ENCODE data around the gene CALR.
"Not testable (repeated sequence)": the region's sequence is repeated elsewhere in the genome, so short reads cannot be mapped to it uniquely, and the experiment has no call there.

Gene CALR

DNA sequence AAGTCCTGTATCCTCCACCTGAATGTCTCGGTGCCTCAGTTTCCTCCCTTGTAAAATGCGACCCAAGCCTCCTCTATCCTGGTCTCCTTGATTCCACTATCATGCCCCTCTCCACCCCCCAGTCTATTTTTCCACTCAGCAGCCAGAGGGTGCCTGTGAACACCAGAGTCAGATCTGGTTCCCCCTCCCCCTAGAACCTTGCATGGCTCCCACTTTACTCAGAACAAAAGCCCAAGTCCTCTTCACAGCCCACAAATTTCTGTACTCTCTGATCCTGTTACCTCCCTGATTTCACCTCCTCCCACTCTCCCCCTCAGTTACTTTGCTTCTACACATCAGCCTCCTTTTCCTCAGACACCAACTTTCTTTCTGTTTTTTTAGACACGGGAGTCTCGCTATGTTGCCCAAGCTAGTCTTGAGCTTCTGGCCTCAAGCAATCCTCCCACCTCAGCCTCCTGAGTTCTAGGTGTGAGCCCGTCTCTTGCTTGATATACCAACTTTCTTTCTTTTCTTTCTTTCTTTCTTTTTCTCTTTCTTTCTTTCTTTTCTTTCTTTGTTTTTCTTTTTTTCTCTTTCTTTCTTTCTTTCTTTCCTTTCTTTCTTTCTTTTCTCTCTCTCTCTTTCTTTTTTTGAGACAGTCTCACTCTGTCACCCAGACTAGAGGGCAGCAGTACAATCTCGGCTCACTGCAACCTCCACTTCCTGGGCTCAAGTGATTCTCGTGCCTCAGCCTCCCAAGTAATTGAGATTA lies 31.8 kb downstream of the CALR start:
- peak in 1 of 10 donors; percentile 25 for DNase-seq
- intact Hi-C loops (cut with DNase I) = no loop called here

DNA sequence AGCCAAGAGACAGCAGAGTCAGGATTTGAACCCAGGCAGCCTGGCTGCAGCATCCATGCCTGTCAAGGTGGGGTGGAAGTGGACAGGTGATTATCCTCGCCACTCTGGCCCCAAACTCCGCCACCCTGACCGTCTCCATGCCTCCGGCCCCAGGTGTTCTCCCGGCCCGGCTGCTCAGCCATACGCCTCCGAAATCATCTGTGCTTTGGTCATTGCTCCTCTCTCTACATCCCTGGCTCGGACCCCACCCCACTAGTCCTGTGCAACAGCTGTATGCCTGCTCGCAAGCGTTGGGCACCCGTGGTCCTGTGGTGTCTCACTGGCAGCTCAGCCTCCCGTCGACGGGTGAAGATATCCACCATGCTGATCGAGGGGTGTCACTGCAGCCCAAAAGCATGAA lies 34.8 kb downstream of the CALR start:
- intact Hi-C loops (cut with DNase I) = no loop called here
- no peak for DNase-seq

DNA sequence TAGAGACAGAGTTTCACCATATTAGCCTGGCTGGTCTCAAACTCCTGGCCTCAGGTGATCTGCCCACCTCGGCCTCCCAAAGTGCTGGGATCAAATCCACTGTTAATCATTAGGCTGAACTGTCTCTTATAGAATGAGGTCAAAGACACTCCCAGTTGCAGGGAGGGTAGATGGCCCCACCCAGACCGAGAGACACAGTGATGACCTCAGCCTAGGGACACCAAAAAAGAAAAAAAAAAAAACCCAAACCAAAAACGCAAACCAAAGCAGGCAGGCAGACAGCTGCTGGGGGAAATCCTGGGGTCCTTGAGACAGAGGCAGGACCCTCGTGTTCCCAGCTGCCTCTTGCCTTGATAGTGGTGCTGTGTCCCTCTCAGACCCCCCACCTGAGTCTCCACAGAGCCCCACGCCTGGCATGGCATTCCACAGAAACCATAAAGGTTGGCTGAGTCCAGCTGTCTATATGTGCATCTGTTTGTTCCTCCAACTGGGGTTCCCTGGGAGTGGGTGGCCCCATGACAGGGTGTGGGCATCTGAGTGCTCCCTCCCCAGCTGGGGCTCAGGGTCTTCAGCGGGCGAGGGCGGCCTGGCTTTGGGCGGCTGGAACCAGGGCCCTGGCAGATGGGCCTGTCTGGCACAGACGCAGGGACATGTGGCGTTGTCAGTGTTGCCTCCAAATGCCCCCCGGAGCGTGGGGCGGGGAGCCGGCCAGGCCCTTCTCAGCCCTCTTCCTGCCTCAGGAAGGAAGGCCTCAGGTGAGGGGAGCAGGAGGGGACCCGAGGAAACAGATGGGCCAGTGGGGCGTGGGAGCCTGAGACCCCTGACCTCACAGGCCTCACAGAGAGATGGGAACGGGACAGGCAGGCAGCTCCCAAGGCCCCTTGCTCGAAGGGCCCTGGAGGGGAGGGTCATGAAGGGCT lies 36.2 kb downstream of the CALR start:
- DNase-seq = peak in 1 of 10 donors; percentile 66
- intact Hi-C loops (cut with DNase I) = no loop called here

DNA sequence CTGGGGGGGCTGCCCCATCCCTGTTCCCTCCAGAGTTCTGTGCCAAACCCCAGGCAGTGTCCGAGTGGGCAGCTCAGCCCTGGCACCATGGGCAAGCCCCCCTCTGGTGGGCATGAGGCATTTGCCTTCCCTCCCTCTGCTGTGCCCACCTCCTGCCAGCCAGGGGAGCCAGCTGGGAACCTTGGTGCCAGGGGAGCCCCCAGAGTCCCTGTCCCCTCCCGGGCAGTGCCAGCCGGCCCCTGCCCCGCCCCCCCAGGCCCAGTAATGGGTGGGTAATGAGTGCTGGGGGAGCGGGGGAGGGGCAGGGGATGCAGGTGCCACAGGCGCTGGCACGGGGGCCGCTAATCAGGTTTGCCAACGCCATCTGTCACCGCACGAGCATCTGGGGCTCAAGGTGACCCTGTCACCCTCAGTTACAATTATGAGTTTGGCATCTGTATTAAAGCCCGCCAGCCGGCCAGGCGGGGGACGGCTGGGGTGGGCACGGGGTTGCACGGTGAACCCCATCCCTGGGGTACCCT lies 36.9 kb downstream of the CALR start:
- DNase-seq = peak in 1 of 10 donors; percentile 49
- intact Hi-C loops (cut with DNase I) = no loop called here

DNA sequence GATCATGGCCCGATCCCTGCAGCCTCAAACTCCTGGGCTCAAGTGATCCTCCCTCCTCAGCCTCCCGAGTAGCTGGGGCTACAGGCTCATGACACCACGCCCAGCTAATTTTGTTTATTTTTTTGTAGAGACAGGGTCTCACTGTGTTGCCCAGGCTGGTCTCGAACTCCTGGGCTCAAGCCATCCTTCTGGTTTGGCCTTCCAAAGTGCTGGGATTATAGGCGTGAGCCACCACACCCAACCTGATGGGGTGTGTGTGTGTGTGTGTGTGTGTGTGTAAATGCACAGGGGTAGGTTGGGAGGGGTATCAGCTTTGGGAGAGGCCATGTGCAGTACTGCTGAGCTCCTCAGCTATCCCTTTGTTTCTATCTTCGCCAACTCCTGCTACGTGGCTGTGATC lies 37.7 kb downstream of the CALR start:
- intact Hi-C loops (cut with DNase I) = loop anchor here (2.0 kb wide), 1 partner anchor 287 kb away; no protein-coding TSS in a partner anchor
- not testable (repeated sequence) for DNase-seq

DNA sequence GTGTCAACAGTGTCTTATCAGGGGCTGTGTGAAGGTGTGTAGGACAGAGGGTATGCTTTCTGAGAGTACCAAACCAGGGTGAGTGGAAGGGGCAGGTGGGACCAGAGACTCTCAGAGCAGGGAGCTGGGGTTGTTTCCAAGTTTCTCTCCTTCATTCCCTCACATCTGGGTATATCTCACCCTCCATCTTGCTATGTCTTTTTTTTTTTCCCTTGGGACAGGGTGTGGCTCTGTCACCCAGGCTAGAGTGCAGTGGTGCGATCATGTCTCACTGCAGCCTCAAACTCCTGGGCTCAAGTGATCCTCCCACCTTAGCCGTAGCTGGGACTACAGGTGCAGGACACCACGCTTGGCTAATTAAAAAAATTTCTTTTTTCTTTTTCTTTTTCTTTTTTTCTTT lies 41.6 kb downstream of the CALR start:
- intact Hi-C loops (cut with DNase I) = loop anchor here (5.0 kb wide), 1 partner anchor 52 kb away; no protein-coding TSS in a partner anchor
- DNase-seq = no peak

DNA sequence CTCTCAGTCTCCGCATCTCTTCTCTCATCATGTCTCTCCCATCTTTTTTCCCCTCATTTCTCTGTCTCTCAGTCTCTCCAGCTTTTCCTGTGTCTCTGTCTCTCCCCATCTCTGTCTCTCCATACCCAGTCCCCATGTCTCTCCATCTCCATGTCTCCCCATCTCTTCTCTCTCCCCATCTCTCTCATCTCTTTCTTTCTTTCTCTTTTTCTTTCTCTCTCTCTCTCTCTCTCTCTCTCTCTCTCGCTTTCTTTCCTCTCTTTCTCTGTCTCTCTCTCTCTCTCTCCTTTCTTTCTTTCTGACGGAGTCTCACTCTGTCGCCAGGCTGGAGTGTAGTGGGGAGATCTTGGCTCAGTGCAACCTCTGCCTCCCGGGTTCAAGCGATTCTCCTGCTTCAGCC lies 44.2 kb downstream of the CALR start:
- intact Hi-C loops (cut with DNase I) = loop anchor here (2.0 to 5.0 kb wide), 2 partner anchors 50 to 78 kb away; no protein-coding TSS in a partner anchor
- no peak for DNase-seq

DNA sequence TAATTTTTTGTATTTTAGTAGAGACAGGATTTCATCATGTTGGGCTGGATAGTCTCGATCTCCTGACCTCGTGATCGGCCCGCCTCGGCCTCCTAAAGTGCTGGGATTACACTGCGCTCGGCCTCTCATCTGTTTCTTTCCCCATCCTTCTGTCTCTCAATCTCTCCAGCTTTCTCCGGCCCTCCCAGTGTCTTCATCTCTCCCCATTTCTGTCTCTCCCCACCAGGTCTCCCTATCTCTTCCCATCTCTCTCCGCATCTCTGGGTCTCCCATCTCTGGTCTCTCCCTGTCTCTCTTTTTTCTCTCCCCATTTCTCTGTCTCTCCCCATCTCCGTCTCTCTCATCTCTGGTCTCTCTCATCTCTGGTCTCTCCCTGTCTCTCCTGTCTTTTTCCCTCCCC lies 44.7 kb downstream of the CALR start:
- DNase-seq = no peak
- intact Hi-C loops (cut with DNase I) = loop anchor here (2.0 to 5.0 kb wide), 2 partner anchors 49 to 78 kb away; no protein-coding TSS in a partner anchor

DNA sequence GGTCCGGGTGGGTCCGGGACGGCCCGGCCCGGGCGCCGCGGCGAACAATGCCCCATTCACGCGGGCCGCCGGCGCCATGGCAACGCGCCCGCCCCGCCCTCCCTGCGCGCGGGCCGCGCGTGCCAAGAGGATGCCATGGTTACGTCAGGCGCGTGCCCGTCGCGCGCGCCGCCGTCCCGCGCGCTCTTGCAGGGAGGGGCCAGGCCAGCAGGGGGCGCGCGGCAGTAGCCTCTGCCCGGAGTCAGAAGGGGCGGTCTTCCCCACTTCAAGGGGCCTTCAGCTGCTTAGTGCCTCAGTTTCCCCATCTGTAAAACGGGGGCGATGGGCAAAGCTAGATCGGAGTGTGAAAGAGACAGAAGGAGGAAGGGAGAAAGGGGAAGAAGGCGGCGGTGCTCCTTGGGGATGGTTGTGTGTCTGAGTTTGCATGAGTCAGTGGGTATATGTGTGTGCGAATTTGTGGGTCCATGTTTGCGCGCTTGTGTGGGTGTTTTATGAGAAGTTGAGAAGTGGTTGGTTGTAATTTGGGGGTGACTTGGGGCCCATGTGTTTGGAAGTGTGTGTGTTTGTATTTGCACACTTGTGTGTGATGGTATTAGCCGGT lies 45.2 kb downstream of the CALR start:
- intact Hi-C loops (cut with DNase I) = loop anchor here (2.0 to 5.0 kb wide), 2 partner anchors 49 to 77 kb away; no protein-coding TSS in a partner anchor
- DNase-seq = peak; percentile 68 to 97 (median 80)

DNA sequence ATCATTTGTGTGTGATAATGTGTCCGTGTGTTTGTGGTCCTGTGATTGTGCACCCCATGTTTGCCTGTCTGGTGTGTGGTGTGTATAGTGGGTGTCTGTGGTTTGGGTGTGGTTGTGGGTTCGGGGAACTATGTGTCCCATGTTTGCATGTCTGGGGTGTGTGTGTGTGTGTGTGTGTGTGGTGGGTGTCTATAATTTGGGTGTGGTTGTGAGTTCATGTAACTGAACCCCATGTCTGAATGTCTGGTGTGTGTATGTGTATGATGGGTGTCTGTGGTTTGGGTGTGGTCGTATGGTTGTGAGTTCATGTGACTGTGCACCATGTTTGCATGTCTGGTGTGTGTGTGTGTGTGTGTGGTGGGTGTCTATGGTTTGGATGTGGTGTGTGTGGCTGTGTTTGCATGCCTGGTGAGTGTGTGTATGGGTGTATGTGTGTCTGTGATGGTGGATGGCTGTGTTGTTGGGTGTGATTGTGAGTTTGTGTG lies 45.8 kb downstream of the CALR start:
- intact Hi-C loops (cut with DNase I) = loop anchor here (5.0 kb wide), 1 partner anchor 48 kb away; no protein-coding TSS in a partner anchor
- DNase-seq = no peak

DNA sequence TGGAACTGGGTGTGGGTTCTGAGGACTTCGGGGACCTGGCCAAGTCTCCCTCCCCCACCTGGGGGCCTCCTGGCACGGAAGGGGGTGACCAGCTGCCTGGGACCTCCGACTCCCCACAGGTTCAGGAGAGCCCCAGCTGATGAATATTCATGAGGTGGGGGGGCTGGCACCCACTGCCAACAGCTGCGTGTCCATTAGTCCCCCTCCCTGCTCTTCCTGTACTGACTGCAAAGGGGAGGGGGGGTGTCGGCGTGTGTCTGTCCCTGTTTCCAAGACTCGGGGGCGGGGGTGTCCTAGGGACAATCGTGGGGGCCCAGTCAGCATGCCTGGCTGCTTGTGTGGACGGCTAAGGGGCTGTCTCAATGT lies 46.3 kb downstream of the CALR start:
- intact Hi-C loops (cut with DNase I) = loop anchor here (5.0 kb wide), 1 partner anchor 48 kb away; no protein-coding TSS in a partner anchor
- DNase-seq = peak in 2 of 10 donors; percentile 50 to 91

DNA sequence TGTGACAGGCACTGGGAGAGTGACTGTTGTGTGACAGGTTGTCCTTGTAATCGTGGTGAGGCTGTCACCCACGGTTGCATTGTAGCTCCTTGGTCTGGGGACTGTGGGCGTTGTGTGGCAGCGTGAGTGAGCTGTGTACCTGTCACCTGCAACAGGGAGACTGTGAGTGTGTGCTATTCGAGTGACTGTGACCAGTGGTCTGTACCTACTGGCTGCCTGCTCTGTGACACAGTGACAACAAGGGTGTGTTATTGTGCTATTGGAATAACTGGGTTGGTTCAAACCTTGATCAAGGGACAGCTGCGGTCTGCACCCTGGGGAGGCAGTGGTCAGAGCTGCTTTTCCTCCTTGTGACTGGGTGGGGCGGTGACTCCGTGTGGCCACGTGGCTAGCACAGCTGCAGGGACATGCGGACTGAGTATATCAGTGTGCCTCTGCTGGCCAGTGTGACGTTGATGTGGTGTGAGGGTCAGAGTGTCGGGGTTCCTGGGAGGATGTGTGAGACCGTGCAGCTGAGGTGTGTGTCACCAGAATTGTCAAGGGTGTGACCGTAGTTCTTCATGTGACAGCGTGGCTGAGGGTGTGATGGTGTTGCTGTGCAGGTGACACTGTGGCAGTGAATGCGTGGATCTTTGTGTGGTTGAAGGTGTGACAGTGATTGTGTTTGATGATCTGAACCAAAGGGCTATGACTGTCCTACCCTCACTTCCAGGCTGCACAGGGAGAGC lies 46.8 kb downstream of the CALR start:
- peak; percentile 64 to 98 (median 86) for DNase-seq
- intact Hi-C loops (cut with DNase I) = no loop called here

DNA sequence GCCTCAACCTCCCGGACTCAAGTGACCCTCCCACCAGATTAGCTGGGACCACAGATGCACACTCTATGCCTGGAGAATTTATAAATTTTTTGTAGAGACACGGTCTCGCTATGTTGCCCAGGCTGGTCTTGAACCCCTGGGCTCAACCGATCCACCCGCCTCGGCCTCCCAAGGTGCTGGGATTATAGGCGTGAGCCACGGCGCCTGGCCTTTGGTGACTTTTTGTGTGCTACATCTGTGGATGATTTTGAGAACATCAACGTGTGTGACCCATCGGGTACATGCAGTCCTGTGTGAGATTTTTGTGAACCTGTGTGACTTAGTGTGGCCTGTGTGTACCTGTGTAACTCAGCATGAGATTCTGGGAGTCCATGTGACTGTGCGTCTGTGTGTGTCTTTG lies 48.3 kb downstream of the CALR start:
- intact Hi-C loops (cut with DNase I) = no loop called here
- no peak for DNase-seq

DNA sequence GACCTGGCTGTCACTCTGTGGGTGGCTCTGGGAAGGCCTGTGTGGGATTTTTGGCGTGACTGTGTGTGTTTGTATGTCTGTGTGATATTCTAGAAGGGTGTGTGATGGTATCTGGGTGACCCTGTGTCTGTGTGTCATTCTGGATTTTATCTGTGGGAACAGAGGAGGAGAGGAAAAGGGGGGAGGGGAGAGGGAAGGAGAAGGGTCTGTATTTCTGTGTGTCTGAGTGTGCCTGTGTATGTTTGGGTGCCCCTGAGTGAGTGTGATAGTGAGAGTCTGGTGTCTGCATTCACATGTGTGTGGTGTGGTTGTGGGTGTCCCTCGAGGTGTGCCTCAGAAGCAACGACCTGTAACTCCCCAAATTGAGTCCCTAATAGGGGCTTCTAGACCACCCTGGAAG lies 48.8 kb downstream of the CALR start:
- intact Hi-C loops (cut with DNase I) = no loop called here
- no peak for DNase-seq

DNA sequence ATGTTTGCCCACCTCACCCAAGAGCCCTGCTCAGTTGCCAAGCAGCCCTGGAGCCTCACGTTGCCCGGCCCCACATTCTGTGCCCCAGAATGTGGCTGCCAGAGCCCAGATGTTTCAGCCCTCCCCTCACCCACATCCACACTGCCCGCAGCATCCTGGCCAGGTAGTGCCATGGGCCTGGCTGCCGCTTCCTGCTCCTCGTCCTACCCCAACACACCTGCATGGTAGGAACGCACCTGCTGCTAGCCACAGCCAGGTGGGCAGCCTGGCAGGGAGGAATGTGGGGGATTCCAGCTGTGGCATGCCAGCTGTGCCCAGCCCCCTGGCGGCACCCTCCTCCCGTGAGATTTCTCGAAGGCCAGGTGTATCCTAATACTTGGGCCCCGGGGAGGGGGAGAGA lies 49.4 kb downstream of the CALR start:
- no peak for DNase-seq
- intact Hi-C loops (cut with DNase I) = no loop called here

DNA sequence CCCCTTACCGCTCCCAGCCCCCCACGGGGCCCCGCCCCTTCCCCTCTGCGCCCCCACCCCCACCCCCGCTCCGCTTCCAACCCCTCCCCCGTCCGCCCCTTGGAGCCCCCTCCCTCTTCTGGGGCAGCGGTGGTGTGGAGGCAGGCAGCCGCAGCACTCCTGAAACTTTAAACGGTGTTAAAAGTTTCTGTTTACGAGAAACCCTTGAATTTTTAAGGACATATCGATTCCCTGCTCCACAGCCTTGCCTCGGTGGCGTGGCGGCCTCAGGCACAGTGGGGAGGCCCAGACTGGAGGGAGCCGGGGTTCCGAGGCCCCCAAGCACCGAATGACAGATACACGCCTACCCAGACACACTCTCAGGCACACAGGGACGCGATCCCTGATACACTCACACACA lies 52.0 kb downstream of the CALR start:
- DNase-seq = no peak
- intact Hi-C loops (cut with DNase I) = no loop called here

DNA sequence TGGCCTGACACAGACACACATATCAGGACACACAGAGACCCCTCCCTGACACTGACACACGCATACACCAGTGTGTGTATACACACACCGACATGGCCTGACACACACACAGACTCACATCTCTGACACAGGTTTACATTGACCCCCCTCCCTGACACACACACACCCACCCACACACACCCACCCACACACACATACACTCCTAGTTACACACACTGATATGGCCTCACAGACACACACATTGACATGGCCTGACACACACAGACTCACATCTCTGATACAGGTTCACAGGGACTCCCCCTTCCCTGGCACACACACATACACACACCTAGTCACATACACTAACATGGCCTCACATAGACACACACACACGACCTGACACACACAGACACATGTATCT lies 52.4 kb downstream of the CALR start:
- intact Hi-C loops (cut with DNase I) = no loop called here

DNA sequence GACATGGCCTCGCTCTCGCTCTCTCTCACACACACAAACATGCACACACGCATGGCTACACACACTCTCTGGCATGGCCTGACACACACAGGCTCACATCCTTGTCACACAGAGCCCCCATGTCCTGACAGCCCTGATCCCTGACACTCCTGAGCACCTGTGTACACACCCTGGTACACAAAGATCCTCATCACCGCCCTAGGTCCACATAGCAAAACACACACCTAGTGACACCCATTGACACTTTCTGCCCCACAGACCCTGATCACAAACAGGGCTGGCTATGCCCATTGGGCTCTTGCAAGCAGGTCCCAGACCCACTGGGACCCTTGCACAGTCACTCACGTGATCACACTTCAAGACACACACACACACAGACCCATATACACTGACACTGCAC lies 52.9 kb downstream of the CALR start:
- DNase-seq = no peak
- intact Hi-C loops (cut with DNase I) = no loop called here

More for the DNA sequence above, 52.4 kb downstream of the CALR start:
- DNase-seq = no peak

DNA sequence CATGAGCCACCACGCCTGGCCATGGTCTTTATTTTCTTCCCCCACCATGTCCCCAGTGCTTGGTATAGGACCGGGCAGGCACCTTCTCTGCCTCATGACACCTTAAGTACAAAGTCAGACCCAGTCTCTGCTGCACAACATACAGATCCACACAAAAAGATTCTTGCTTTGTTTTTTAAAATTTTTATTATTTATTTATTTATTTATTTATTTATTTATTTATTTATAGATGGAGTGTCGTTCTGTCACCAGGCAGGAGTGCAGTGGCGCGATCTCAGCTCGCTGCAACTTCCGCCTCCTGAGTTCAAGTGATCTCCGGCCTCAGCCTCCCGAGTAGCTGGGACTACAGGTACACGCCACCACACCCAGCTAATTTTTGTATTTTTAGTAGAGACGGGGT lies 54.3 kb downstream of the CALR start:
- intact Hi-C loops (cut with DNase I) = no loop called here
- DNase-seq = no peak

DNA sequence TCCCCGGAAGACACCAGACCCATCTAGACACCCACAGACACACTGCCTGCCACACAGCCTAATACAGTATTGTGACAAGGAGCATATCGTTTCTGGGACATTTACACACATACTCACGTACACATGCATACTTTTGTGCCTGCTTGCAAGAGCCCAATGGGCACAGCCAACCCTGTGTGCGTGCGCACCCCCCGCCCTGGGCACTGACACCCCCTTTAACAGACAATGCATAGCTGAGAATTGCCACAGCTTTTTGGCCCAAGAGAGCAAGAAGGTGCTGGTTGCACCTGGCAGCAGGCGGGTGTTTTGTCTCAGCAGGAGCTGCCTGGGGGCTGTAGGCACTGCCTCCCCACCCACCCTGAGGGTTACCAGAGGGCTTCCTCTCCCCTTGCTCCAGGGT lies 55.2 kb downstream of the CALR start:
- intact Hi-C loops (cut with DNase I) = no loop called here
- no peak for DNase-seq
